AG09309 (cell line): Measurements from ENCODE around the gene SMIM1.

ENCODE experiments used
- DNase-seq: peaks from one replicate; pipeline ENCODE4 v3.0.0-alpha.2; 2010; ENCODE audit warnings: low read depth
- H3K4me3 ChIP-seq: 2 replicates; pipeline ENCODE4 v1.5.1; 2011; ENCODE audit warnings: mild to moderate bottlenecking, low read depth, low read length, moderate library complexity; ENCODE audit not compliant: control insufficient read depth
- CTCF ChIP-seq: IDR thresholded peaks from 2 replicates; pipeline ENCODE4 v1.5.1; 2011; ENCODE audit warnings: mild to moderate bottlenecking, low read depth, low read length, inconsistent platforms; ENCODE audit not compliant: insufficient read depth, control insufficient read depth; ENCODE audit errors: missing control alignments

The SMIM1 gene

GRCh38 chr1:3776231-3776961 lies 3.8 kb downstream of the SMIM1 start:
- no peak overlapping the region for H3K4me3 ChIP-seq
- DNase-seq: no peak
- TF ChIP-seq CTCF: no peak

GRCh38 chr1:3777078-3777547 lies 4.6 kb downstream of the SMIM1 start:
- no peak for TF ChIP-seq CTCF
- no peak overlapping the region for H3K4me3 ChIP-seq
- no peak for DNase-seq

GRCh38 chr1:3777647-3778589 lies 5.4 kb downstream of the SMIM1 start:
- DNase-seq: no peak
- H3K4me3 ChIP-seq: no peak overlapping the region
- TF ChIP-seq CTCF: no peak

GRCh38 chr1:3778590-3779264 lies 6.2 kb downstream of the SMIM1 start:
- DNase-seq: no peak
- TF ChIP-seq CTCF: no peak
- H3K4me3 ChIP-seq: no peak overlapping the region

GRCh38 chr1:3779265-3779911 lies 6.8 kb downstream of the SMIM1 start:
- TF ChIP-seq CTCF: no peak
- DNase-seq: no peak
- H3K4me3 ChIP-seq: no peak overlapping the region

GRCh38 chr1:3779912-3780416 lies 7.4 kb downstream of the SMIM1 start:
- no peak overlapping the region for H3K4me3 ChIP-seq
- TF ChIP-seq CTCF: no peak
- no peak for DNase-seq
